GM20000 (cell line): Measurements from ENCODE around the gene RNASE9.
"Not testable (repeated sequence)": the region's sequence is repeated elsewhere in the genome, so short reads cannot be mapped to it uniquely, and the experiment has no call there.

ENCODE experiments used
- DNase-seq: peaks from one replicate; pipeline ENCODE4 v3.0.0; 2012; ENCODE audit warnings: low spot score
- CTCF ChIP-seq: IDR thresholded peaks from 2 replicates; pipeline ENCODE4 v1.5.1; 2012; ENCODE audit warnings: mild to moderate bottlenecking, control low read depth; ENCODE audit errors: extremely low read depth, missing control alignments

The RNASE9 gene

GRCh38 chr14:20569066-20569465, 8.2 kb upstream of the RNASE9 start:
- no peak for DNase-seq
- no peak for TF ChIP-seq CTCF

GRCh38 chr14:20568393-20568792, 7.5 kb upstream of the RNASE9 start:
- no peak for DNase-seq
- no peak for TF ChIP-seq CTCF

- not testable (repeated sequence) for DNase-seq
Measured at GRCh38 chr14:20567199-20567598, 6.4 kb upstream of the RNASE9 start.

GRCh38 chr14:20564501-20564997, 3.7 kb upstream of the RNASE9 start:
- no peak for DNase-seq
- no peak for TF ChIP-seq CTCF

- TF ChIP-seq CTCF = no peak
Measured at GRCh38 chr14:20563971-20564370, 3.1 kb upstream of the RNASE9 start.

GRCh38 chr14:20559461-20559904, 1.4 kb downstream of the RNASE9 start:
- TF ChIP-seq CTCF = no peak
- DNase-seq = no peak

More at GRCh38 chr14:20563971-20564370, 3.1 kb upstream of the RNASE9 start:
- no peak for DNase-seq

- no peak for DNase-seq
- no peak for TF ChIP-seq CTCF
Measured at GRCh38 chr14:20557212-20557542, 3.7 kb downstream of the RNASE9 start.

- no peak for TF ChIP-seq CTCF
- no peak for DNase-seq
Measured at GRCh38 chr14:20556500-20557211, 4.2 kb downstream of the RNASE9 start.
